GM12878 (cell line): ENCODE data around the gene GFPT1. TPM values are rescaled to one million over a fixed set of nuclear protein-coding genes. Genes with fewer than 3 reads are reported as not detected.

ENCODE experiments used
- ATAC-seq: fragments of 200-7000 bp; cut with Tn5 transposase; 3 replicates; pipeline ENCODE4 v1.9.1; 2020; ENCODE audit warnings: mild to moderate bottlenecking, moderate library complexity
- BruUV-seq: library from RNA; stranded (reverse); fragments of 400-500 nt; replicated peaks from 2 replicates; lab custom pipeline; 2021; lab: Mats Ljungman, UMichigan
- CTCF ChIA-PET: fragments of 300-600 bp; sonication (Branson Sonifier 250); formaldehyde crosslinking; extraction: SDS; loops from one replicate; lab custom pipeline; 2021; ENCODE audit warnings: inconsistent platforms; lab: Yijun Ruan, JAX
- POLR2A ChIA-PET: fragments of 350-600 bp; formaldehyde crosslinking; extraction: SDS; loops from one replicate; lab custom pipeline; 2021; ENCODE audit warnings: inconsistent platforms; lab: Charles Lee
- RAD21 ChIA-PET: fragments of 300-600 bp; sonication (Branson Sonifier 250); formaldehyde crosslinking; loops from one replicate; lab custom pipeline; 2023; ENCODE audit warnings: antibody characterized with exemption; ENCODE audit not compliant: unreplicated experiment; lab: Charles Lee
- SMC1A ChIA-PET: fragments of 300-600 bp; sonication (Branson Sonifier 250); formaldehyde crosslinking; loops from one replicate; lab custom pipeline; 2023; ENCODE audit not compliant: unreplicated experiment, uncharacterized antibody; lab: Charles Lee
- DNase-seq: peaks from one replicate; pipeline ENCODE4 v3.0.0-alpha.2; 2011; ENCODE audit warnings: low read depth, low spot score
- FAIRE-seq: peaks from 3 replicates; lab custom pipeline; 2011; peaks lifted over from hg19 to GRCh38; lab: Jason Lieb, UNC
- H2AFZ ChIP-seq: 2 replicates; pipeline ENCODE4 v1.6.0; 2011; ENCODE audit warnings: low read depth, low read length, control low read depth; ENCODE audit not compliant: control insufficient read depth
- H3K27ac ChIP-seq: 2 replicates; pipeline ENCODE4 v1.5.1; 2011; ENCODE audit warnings: control low read depth; ENCODE audit not compliant: control insufficient read depth, insufficient read depth
- H3K27me3 ChIP-seq, 2 experiments: replicated peaks in 1 of 2; 2 replicates each; pipeline versions ENCODE4 v1.6.0 to v1.6.1; 2011; ENCODE audit warnings: low read length in 1 of 2; ENCODE audit not compliant: control insufficient read depth in 2 of 2, insufficient read depth in 2 of 2
- H3K36me3 ChIP-seq, 2 experiments: 2 replicates each; pipeline ENCODE4 v1.5.1; 2011; ENCODE audit warnings: low read length in 1 of 2; ENCODE audit not compliant: control insufficient read depth in 2 of 2, insufficient read depth in 2 of 2
- H3K4me1 ChIP-seq: 2 replicates; pipeline ENCODE4 v1.6.1; 2011; ENCODE audit warnings: mild to moderate bottlenecking, low read length, moderate library complexity, mixed read lengths; ENCODE audit not compliant: control insufficient read depth, insufficient read depth
- H3K4me2 ChIP-seq: 2 replicates; pipeline ENCODE4 v1.6.0; 2011; ENCODE audit warnings: control low read depth; ENCODE audit not compliant: control insufficient read depth, insufficient read depth
- H3K4me3 ChIP-seq: fragments of 200-600 bp; sonication (generic); 2 replicates; pipeline ENCODE4 v1.5.1; 2016
- H3K79me2 ChIP-seq: 2 replicates; pipeline ENCODE4 v1.6.0; 2011; ENCODE audit warnings: low read length; ENCODE audit not compliant: control insufficient read depth, insufficient read depth
- H3K9ac ChIP-seq: 2 replicates; pipeline ENCODE4 v1.8.0; 2011; ENCODE audit warnings: low read length, control low read depth, mixed read lengths; ENCODE audit not compliant: control insufficient read depth, insufficient read depth
- H3K9me3 ChIP-seq: replicated peaks from 3 replicates; pipeline ENCODE4 v1.5.1; 2011; ENCODE audit warnings: mild to moderate bottlenecking, low read length; ENCODE audit not compliant: control insufficient read depth, insufficient read depth
- H4K20me1 ChIP-seq: 2 replicates; pipeline ENCODE4 v1.6.0; 2011; ENCODE audit not compliant: control insufficient read depth, insufficient read depth
- ATF3 ChIP-seq: IDR thresholded peaks from 2 replicates; pipeline ENCODE4 v1.6.1; 2011; ENCODE audit warnings: low read depth, mild to moderate bottlenecking, low read length, moderate library complexity, borderline replicate concordance; ENCODE audit errors: extremely low read depth
- DPF2 ChIP-seq: fragments of 450-650 bp; IDR thresholded peaks from 2 replicates; pipeline ENCODE4 v1.6.1; 2017; ENCODE audit warnings: mild to moderate bottlenecking
- FOS ChIP-seq: IDR thresholded peaks from 3 replicates; pipeline ENCODE4 v1.6.1; 2011; ENCODE audit warnings: borderline replicate concordance; ENCODE audit not compliant: insufficient read length; ENCODE audit errors: extremely low read depth
- IKZF1 ChIP-seq: fragments of 450-650 bp; conservative IDR thresholded peaks from 2 replicates; pipeline ENCODE4 v1.6.1; 2017; ENCODE audit warnings: antibody characterized with exemption, mild to moderate bottlenecking
- IRF4 ChIP-seq: IDR thresholded peaks from 2 replicates; pipeline ENCODE4 v1.6.1; 2011; ENCODE audit warnings: low read depth, low read length
- KDM1A ChIP-seq: fragments of 200-600 bp; sonication (generic); IDR thresholded peaks from 2 replicates; pipeline ENCODE4 v1.6.1; 2016; ENCODE audit warnings: borderline replicate concordance
- SIX5 ChIP-seq: IDR thresholded peaks from 2 replicates; pipeline ENCODE4 v1.6.1; 2011; ENCODE audit warnings: mild to moderate bottlenecking, low read depth, low read length, moderate library complexity; ENCODE audit not compliant: severe bottlenecking
- TAF1 ChIP-seq: IDR thresholded peaks from 2 replicates; pipeline ENCODE4 v1.6.1; 2011; ENCODE audit warnings: mild to moderate bottlenecking, low read depth, low read length, borderline replicate concordance
- TARDBP ChIP-seq: IDR thresholded peaks from 2 replicates; pipeline ENCODE4 v1.6.1; 2016; ENCODE audit warnings: borderline replicate concordance
- ZNF24 ChIP-seq: fragments of 450-650 bp; IDR thresholded peaks from 2 replicates; pipeline ENCODE4 v1.6.1; 2017; ENCODE audit warnings: antibody characterized with exemption, mild to moderate bottlenecking
- WGBS: methylation state at CpG from one replicate; pipeline ENCODE4 v1.1.6; 2016; ENCODE audit warnings: low lambda C conversion rate; ENCODE audit not compliant: insufficient replicate concordance, insufficient coverage; ENCODE audit errors: missing lambda C conversion rate; 5-methylcytosine and 5-hydroxymethylcytosine counted together
- in situ Hi-C: fragments of 300-500 bp; cut with MboI; formaldehyde crosslinking; loops from 9 replicates; pipeline ENCODE4 v1.14.3; 2018; ENCODE audit warnings: mixed read lengths
- intact Hi-C: fragments of 100-400 bp; cut with micrococcal nuclease; formaldehyde crosslinking; loops from one replicate; pipeline ENCODE4 v1.14.2; 2022; ENCODE audit not compliant: unreplicated experiment
- polyA plus RNA-seq, 11 experiments: library from polyadenylated mRNA; depleted of rRNA in 4 of 11; unstranded in 6 of 11; stranded (reverse) in 5 of 11; fragments of >200 nt; fragmentation: Nextera tagmentation in 4 of 11; fragmentation: Illumina TruSeq in 1 of 11; extraction: Ambion mirVana in 4 of 11; extraction: Trizol in 1 of 11; gene quantifications; 1 replicate in 1 of 11; 2 replicates in 10 of 11; pipeline versions ENCODE4 v1.2.1 to v1.2.3, GENCODE V29; 2011 to 2016; ENCODE audit warnings: inconsistent platforms in 2 of 11, missing spikeins in 2 of 11, low read depth in 1 of 11
- total RNA-seq, 4 experiments: library from RNA; depleted of rRNA in 3 of 4; stranded (reverse); fragments of >200 nt in 3 of 4; fragmentation: Illumina TruSeq in 1 of 4; extraction: Trizol in 1 of 4; gene quantifications; 2 replicates each; pipeline versions ENCODE4 v1.2.1 to v1.2.3, GENCODE V29; 2013 to 2021
- TF ChIP-seq, protein P1 (sequence below): IDR thresholded peaks from 2 replicates; pipeline ENCODE4 v1.6.1; 2012; ENCODE audit warnings: low read length, inconsistent platforms

Gene GFPT1
- total and polyA plus RNA-seq, 10 of the 15 experiments (the other 5 are each of a cell fraction or from before 2014, with no cell fraction given), result 10.1 to 95.2 (median 24.5) TPM

- Histone ChIP-seq H3K27ac (no peak overlapping the region), H3K36me3 (peaks cover 3 to 21% of the 10 kb centered on the region in 2 experiments), H3K9me3 (no peaks in the 10 kb centered on the region), H4K20me1 (no peaks in the 10 kb centered on the region), H3K79me2 (no peaks in the 10 kb centered on the region), H3K4me2 (no peak overlapping the region), H2AFZ (no peak overlapping the region), H3K27me3 (no peaks in the 10 kb centered on the region), H3K4me3 (no peak overlapping the region), H3K4me1 (no peaks in the 10 kb centered on the region), H3K9ac (no peak overlapping the region)
- intact Hi-C loops (no loop called here), in situ Hi-C loops (no loop called here)
- no peak for FAIRE-seq
- ATAC-seq, result no peak
- SMC1A ChIA-PET, result interaction anchor here (0.6 kb wide), 1 partner anchor 257 kb away, joined by 4 read pairs; no protein-coding TSS in a partner anchor
- POLR2A ChIA-PET, result no interaction called here
- RAD21 ChIA-PET, result no interaction called here
- DNase-seq, result no peak
- TF ChIP-seq SIX5 (no peak), FOS (no peak), DPF2 (no peak), IRF4 (no peak), TARDBP (no peak), ZNF24 (no peak), ATF3 (no peak), TAF1 (no peak), IKZF1 (no peak), KDM1A (no peak)
- TF ChIP-seq, protein P1, sequence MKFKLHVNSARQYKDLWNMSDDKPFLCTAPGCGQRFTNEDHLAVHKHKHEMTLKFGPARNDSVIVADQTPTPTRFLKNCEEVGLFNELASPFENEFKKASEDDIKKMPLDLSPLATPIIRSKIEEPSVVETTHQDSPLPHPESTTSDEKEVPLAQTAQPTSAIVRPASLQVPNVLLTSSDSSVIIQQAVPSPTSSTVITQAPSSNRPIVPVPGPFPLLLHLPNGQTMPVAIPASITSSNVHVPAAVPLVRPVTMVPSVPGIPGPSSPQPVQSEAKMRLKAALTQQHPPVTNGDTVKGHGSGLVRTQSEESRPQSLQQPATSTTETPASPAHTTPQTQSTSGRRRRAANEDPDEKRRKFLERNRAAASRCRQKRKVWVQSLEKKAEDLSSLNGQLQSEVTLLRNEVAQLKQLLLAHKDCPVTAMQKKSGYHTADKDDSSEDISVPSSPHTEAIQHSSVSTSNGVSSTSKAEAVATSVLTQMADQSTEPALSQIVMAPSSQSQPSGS, result no peak
- WGBS, result 100% methylated on average over 1 of the region's 1 CpG
- CTCF ChIA-PET, result no interaction called here
- BruUV-seq, result TSS peak; percentile 25
Measured at GRCh38 chr2:69322631-69323030, 64.4 kb downstream of the GFPT1 start.
